GM12865 (cell line): Measurements from ENCODE around the gene SPOCK2.
"Not testable (repeated sequence)": the region's sequence is repeated elsewhere in the genome, so short reads cannot be mapped to it uniquely, and the experiment has no call there.

Experiments used
- DNase-seq: peaks from one replicate; pipeline ENCODE4 v3.0.0; 2010; ENCODE audit warnings: low read depth
- H3K4me3 ChIP-seq: 2 replicates; pipeline ENCODE4 v1.5.1; 2011; ENCODE audit warnings: mild to moderate bottlenecking, low read depth, low read length, control low read depth
- CTCF ChIP-seq: IDR thresholded peaks from 2 replicates; pipeline ENCODE4 v1.5.1; 2011; ENCODE audit warnings: low read length, control low read depth, low read depth, inconsistent platforms; ENCODE audit not compliant: insufficient read depth; ENCODE audit errors: missing control alignments

SPOCK2 gene

DNA sequence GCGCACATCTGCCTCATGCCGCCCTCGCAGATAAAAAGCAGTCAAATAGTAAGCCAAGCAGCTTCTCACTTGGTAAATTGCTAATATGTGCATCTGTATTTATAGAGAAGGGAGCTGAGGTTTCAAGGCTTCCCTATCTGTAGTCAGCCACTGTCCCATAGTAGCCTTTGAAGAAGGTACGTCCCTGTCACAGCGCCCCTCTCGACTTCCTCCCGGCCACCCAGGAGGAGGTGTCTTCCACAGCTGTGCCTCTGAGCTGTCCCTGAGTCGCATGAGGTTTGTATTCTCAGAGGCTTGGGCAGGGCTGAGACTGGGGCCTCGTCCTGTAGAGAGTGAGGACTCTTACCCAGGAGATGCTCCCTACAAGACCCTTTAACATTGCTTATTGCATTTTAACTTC, 49.0 kb downstream of the SPOCK2 start:
- H3K4me3 ChIP-seq, result no peak overlapping the region
- DNase-seq, result no peak
- TF ChIP-seq CTCF, result no peak

DNA sequence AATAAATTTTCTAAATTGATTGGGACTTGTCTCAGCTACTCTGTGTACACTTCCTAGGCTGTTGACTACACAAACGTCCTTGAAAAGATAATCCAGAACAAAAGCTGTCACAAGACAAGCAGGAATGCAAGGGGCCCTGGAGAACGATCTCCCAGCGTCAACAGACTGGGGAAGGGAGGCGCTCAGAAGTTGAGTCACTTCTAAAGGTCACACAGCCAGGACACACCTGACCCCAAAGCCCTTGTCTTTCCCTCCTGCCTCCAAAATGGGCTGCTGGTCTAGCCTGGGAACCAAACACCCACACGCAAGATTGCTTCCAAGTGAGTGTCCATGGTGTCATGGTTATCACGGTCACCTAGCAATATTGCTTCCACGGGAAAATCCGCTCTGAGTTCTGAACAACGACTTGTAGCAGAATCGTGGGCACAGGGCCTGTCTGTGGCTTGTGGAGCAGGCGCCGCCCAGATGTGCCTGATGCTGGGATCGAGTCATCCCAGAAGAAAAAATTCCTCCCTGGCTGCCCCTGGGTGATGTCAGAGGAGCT, 49.8 kb downstream of the SPOCK2 start:
- TF ChIP-seq CTCF, result no peak
- DNase-seq, result no peak
- no peak overlapping the region for H3K4me3 ChIP-seq

- TF ChIP-seq CTCF, result no peak
- no peak for DNase-seq
- no peak overlapping the region for H3K4me3 ChIP-seq
Observed at GRCh38 chr10:72037811-72038210, 50.5 kb downstream of the SPOCK2 start.

DNA sequence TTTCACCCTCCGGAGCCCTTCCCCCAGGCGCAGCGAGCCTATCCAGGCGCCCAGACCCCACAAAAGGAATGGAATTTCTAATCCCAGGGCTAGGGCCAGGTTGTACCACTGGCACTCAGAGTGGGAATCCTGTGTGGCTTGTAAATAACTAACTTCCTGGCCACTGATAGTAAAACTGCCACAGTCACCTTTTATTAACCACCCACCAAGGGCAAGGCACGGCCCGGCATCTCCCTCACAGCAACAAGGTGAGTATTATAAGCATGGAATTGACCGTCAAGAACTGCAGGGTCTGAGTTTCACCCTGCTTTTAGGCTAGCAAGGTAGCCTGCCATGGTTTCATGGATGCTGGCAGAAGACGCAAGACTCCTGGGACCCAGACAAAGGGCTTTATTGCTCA, 51.1 kb downstream of the SPOCK2 start:
- no peak for TF ChIP-seq CTCF
- H3K4me3 ChIP-seq, result no peak overlapping the region
- no peak for DNase-seq

GRCh38 chr10:72035252-72035887, 53.0 kb downstream of the SPOCK2 start:
- DNase-seq, result no peak
- TF ChIP-seq CTCF, result no peak
- no peak overlapping the region for H3K4me3 ChIP-seq

DNA sequence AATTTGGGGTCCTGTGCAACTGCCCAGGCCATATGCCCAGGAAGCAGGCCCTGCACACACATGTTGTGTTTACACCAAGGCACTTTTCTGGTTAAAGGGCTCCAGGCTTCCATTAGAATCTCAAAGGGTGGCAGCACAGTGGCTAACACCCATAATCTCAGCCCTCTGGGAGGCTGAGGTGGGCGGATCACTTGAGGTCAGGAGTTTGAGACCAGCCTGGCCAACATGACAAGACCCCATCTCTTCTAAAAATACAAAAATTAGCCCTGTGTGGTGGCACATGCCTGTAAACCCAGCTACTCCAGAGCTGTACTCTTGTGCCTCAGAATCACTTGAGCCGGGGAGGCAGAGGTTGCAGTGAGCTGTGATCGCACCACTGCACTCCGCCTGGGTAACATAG, 53.6 kb downstream of the SPOCK2 start:
- no peak for DNase-seq
- no peak overlapping the region for H3K4me3 ChIP-seq
- no peak for TF ChIP-seq CTCF

DNA sequence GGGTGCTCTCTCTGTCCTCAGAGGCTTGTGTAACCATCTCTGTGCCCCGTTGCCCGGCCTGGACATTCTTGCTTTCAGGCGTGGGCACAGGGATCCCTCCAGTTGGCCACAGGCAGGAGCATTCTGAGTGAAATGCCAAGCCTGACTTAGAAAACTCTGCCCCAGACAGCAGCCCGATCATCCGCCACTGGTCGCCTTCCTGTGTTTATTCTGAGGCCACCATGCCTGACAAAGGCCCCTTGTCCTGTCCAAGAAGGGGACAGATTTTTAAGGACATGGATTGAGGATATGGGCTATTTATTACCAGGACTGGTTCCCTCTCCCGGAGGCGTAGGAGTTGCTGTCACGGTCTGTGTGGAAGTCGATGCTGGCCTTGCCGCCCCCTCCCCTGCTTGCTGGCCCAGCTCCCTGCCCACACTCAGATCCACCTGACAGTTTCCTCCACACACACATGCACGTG, 54.3 kb downstream of the SPOCK2 start:
- H3K4me3 ChIP-seq, result no peak overlapping the region
- DNase-seq, result no peak
- TF ChIP-seq CTCF, result no peak

DNA sequence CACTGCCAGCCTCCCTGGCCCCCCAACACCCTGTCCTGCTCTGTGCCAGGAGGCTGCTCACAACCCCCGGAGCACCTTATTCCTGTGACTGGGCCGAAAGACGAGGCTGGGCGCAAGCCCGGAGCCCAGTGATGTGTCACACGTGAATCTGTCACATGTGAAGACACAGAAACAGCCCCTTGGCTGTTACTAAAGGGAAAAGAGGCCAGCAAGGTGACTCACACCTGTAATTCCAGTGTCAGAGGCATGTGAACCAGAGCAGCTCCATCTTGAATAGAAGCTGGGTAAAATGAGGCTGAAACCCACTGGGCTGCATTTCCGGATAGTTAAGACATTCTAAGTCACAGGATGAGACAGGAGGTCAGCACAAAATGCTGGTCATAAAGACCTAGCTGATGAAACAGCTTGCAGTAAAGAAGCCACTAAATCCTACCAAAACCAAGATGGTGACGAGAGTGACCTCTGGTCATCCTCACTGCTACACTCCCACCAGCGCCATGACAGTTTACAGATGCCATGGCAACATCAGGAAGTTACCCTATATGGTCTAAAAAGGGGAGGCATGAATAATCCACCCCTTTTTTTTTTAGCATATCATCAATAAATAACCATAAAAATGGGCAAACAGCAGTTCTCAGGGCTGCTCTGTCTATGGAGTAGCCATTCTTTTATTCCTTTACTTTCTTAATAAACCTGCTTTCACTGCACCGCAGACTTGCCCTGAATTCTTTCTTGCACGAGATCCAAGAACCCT, 55.8 kb downstream of the SPOCK2 start:
- DNase-seq, H3K4me3 ChIP-seq: not testable (repeated sequence)
